ES-I3 (cell line): ENCODE results near the gene CS.
A peak's percentile ranks its signal among the peaks of the same experiment; 100 is the strongest.
"Not testable (repeated sequence)": the region's sequence is repeated elsewhere in the genome, so short reads cannot be mapped to it uniquely, and the experiment has no call there.

ENCODE experiments used
- H3K36me3 ChIP-seq: 2 replicates; pipeline ENCODE4 v1.6.1; 2013; ENCODE audit warnings: mild to moderate bottlenecking, low read length, control low read depth, moderate library complexity; ENCODE audit not compliant: insufficient read depth
- H3K4me1 ChIP-seq: 2 replicates; pipeline ENCODE4 v1.6.1; 2013; ENCODE audit warnings: mild to moderate bottlenecking, control low read depth, low read length; ENCODE audit not compliant: insufficient read depth
- H3K9ac ChIP-seq: 2 replicates; pipeline ENCODE4 v1.6.1; 2013; ENCODE audit warnings: low read depth, mild to moderate bottlenecking, low read length, moderate library complexity
- H3K9me3 ChIP-seq: 2 replicates; pipeline ENCODE4 v1.6.1; 2013; ENCODE audit warnings: mild to moderate bottlenecking, low read length, moderate library complexity; ENCODE audit not compliant: control insufficient read depth, insufficient read depth

The CS gene

DNA sequence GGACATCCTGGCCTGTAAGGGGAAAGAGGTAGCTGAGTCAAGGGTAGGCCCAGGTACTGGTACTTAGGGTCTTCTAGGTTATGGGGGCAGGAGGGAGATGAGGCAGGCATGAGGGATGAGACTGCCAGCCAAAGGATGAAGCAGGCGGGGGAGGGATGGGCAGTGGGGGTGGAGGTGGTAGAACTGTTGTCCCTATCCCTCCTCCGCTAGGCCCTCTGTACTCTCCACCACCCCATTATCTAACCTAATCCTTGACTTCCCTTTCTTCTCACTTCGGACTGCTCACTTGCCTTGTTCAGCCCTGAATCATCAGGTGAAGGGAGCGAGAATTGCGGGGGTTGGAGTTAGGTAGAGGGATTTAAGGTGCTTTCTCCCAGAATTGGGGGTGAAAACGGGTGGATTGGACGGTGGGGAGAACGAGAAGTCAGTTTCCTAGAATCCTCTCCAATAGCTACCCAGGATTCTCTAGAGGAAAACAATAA, 33.1 kb upstream of the CS start:
- H3K36me3 ChIP-seq, result no peaks in the 10 kb centered on the region
- H3K9me3 ChIP-seq, result no peaks in the 10 kb centered on the region
- peak overlapping the region; percentile 84 for H3K9ac ChIP-seq
- peaks cover 18% of the 10 kb centered on the region for H3K4me1 ChIP-seq

- no peaks in the 10 kb centered on the region for H3K36me3 ChIP-seq
- no peaks in the 10 kb centered on the region for H3K9me3 ChIP-seq
- H3K9ac ChIP-seq, result peak overlapping the region; percentile 84
- peaks cover 12% of the 10 kb centered on the region for H3K4me1 ChIP-seq
Observed at GRCh38 chr12:56332512-56333196, 32.5 kb upstream of the CS start.

- Histone ChIP-seq H3K36me3 (no peaks in the 10 kb centered on the region), H3K9ac (no peak overlapping the region), H3K9me3 (no peaks in the 10 kb centered on the region), H3K4me1 (peaks cover 4% of the 10 kb centered on the region)
Observed at GRCh38 chr12:56330936-56331490, 30.9 kb upstream of the CS start.

DNA sequence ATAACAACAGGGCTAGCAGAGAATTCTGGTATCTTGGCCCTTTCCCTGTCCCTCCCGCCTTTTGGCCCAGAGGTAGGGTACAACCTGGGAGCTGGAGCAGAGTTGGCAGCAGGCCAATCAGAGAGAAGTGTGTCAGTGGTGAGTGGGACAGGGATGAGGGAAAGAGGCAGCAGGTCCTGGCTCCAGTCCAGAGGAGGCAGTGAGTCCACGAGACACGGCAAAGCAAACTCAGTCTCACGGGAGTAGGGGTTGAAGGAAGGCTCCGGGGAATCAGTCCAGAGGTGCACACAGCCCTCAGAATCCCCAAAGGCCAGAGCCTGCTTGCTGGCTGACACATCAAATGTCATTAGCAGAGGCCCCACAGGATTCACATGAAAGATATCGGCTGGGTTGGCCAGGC, 26.4 kb upstream of the CS start:
- H3K36me3 ChIP-seq, result peaks cover 11% of the 10 kb centered on the region; the same call in 1 of the 2 replicates
- no peaks in the 10 kb centered on the region for H3K4me1 ChIP-seq
- no peak overlapping the region for H3K9ac ChIP-seq
- H3K9me3 ChIP-seq, result no peaks in the 10 kb centered on the region

DNA sequence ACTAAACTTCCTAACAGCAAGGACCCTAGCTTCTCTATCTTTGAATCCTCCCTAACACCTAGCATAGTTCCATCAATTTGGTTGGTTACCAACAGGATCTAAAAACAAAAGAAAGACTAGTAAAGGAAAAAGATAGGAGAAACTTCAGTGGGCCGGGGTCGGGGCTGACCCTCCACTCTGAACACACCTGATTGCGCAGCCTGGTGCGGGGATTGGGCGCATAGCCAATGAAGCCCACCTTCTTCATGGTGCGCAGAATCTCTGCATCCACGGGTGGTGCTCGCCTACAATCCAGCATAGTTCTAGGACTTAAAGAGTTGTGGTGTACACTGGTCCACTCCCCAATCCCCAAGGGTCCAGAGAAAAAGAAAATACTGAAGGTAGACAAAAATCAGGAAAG, 26.0 kb upstream of the CS start:
- H3K36me3 ChIP-seq, result peaks cover 11% of the 10 kb centered on the region; the same call in 1 of the 2 replicates
- H3K9ac ChIP-seq, result no peak overlapping the region
- no peaks in the 10 kb centered on the region for H3K9me3 ChIP-seq
- H3K4me1 ChIP-seq, result no peaks in the 10 kb centered on the region

GRCh38 chr12:56324206-56324605, 24.1 kb upstream of the CS start:
- H3K4me1 ChIP-seq, result no peaks in the 10 kb centered on the region
- no peaks in the 10 kb centered on the region for H3K9me3 ChIP-seq
- H3K9ac ChIP-seq, result no peak overlapping the region
- H3K36me3 ChIP-seq, result peaks cover 13% of the 10 kb centered on the region; the same call in 1 of the 2 replicates

DNA sequence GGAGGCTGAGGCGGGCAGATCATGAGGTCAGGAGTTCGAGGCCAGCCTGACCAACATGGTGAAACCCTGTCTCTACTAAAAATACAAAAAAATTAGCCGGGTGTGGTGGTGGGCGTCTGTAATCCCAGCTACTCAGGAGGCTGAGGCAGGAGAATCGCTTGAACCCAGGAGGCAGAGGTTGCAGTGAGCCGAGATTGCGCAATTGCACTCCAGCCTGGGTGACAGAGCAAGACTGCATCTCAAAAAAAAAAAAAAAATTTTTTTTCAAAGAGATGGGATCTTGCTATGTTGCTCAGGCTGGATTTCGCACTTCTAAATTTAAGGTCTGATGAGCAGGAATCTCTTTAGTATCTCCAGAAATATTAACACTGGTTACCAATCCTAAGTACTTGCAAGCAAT, 21.5 kb upstream of the CS start:
- H3K36me3 ChIP-seq, result peaks cover 17% of the 10 kb centered on the region; the same call in 1 of the 2 replicates
- H3K9me3 ChIP-seq, H3K4me1 ChIP-seq, H3K9ac ChIP-seq: not testable (repeated sequence)

- no peak overlapping the region for H3K9ac ChIP-seq
- peaks cover 17% of the 10 kb centered on the region; the same call in 1 of the 2 replicates for H3K36me3 ChIP-seq
Observed at GRCh38 chr12:56321027-56321426, 20.9 kb upstream of the CS start.

GRCh38 chr12:56317675-56318074, 17.5 kb upstream of the CS start:
- peaks cover 12% of the 10 kb centered on the region; the same call in 1 of the 2 replicates for H3K36me3 ChIP-seq

More at GRCh38 chr12:56321027-56321426, 20.9 kb upstream of the CS start:
- no peaks in the 10 kb centered on the region for H3K9me3 ChIP-seq
- H3K4me1 ChIP-seq, result no peaks in the 10 kb centered on the region

DNA sequence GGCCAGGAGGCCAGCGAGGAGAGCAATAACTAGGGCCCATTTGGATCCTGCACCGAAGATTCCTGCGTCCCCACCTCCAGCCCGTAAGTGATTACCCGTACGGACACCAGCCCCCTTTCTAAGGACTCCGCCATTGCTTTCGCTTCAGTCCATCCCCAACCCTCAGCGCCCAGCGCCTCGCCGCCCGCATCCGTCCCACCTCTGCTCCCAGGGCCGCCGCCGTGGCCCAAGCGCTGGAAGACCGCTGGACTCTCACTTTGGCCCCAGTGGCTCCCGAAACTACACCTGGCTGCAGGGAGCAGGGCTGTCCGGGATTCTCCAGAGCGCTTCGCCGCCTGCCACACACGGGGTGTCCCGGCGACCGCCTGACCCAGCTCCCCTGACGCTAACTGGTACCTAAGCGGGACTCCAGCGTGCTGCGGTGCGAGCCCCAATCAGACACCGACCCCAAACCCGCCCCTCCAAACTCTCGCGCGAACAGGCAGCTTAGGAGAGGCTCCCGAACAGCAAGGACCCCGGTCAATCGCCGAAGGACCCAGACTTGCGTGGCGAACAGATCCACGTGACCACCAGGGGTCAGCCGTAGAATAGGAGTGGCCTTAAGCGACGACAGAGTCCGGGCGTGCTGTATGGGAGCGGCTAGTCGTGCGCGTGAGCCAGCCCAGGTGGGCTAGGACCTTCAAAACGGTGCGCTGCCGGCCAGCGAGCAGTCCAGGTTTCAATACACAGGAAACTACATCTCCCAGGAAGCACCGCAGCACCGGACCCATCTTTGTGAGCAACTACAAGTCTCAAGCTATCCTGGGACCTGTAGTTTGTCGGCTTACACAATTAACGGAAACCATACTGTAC, 15.7 kb upstream of the CS start, which contains the start of gene CNPY2:
Gene CNPY2, minus strand, starts transcription at position 367 of the 852 bp plus-strand sequence. CDS start 771 bp downstream, outside the sequence.
- peaks cover 5% of the 10 kb centered on the region; the same call in 1 of the 2 replicates for H3K4me1 ChIP-seq
- H3K9ac ChIP-seq, result peak within 1 kb of the TSS; percentile 88
- H3K9me3 ChIP-seq, result no peaks in the 10 kb centered on the region
- H3K36me3 ChIP-seq, result peaks cover 17% of the 10 kb centered on the region; the same call in 1 of the 2 replicates

More at GRCh38 chr12:56317675-56318074, 17.5 kb upstream of the CS start:
- Histone ChIP-seq H3K4me1 (peaks cover 5% of the 10 kb centered on the region; the same call in 1 of the 2 replicates), H3K9me3 (no peaks in the 10 kb centered on the region), H3K9ac (no peak overlapping the region)

- Histone ChIP-seq H3K4me1 (peaks cover 5% of the 10 kb centered on the region; the same call in 1 of the 2 replicates), H3K9me3 (no peaks in the 10 kb centered on the region), H3K9ac (peak overlapping the region; percentile 88), H3K36me3 (peaks cover 23% of the 10 kb centered on the region; the same call in 1 of the 2 replicates)
Observed at GRCh38 chr12:56315249-56315621, 15.1 kb upstream of the CS start.

DNA sequence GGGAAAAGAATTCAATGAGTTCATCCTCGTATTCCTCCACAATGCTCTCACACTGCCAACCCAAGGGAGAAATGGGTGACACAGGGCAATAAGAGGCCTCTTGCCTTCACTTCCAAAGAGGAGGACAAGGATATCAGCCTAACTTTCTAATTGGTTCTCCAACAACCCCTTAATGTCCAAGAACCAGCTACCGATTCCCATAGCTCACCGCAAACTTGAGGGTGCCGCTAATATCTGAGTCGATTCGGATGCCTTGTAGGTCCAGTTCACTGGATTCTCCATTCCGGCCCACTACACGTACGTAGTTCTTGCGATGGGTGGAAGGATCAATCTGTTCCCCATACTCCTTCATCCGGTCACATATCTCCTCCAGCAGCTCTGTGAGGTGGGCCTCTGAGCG, 10.9 kb upstream of the CS start:
- Histone ChIP-seq H3K4me1 (peaks cover 5% of the 10 kb centered on the region; the same call in 1 of the 2 replicates), H3K9ac (no peak overlapping the region), H3K9me3 (no peaks in the 10 kb centered on the region), H3K36me3 (peaks cover 31% of the 10 kb centered on the region)

GRCh38 chr12:56308714-56309113, 8.6 kb upstream of the CS start:
- peaks cover 29% of the 10 kb centered on the region for H3K36me3 ChIP-seq
- no peaks in the 10 kb centered on the region for H3K9me3 ChIP-seq
- no peak overlapping the region for H3K9ac ChIP-seq
- H3K4me1 ChIP-seq, result no peaks in the 10 kb centered on the region

DNA sequence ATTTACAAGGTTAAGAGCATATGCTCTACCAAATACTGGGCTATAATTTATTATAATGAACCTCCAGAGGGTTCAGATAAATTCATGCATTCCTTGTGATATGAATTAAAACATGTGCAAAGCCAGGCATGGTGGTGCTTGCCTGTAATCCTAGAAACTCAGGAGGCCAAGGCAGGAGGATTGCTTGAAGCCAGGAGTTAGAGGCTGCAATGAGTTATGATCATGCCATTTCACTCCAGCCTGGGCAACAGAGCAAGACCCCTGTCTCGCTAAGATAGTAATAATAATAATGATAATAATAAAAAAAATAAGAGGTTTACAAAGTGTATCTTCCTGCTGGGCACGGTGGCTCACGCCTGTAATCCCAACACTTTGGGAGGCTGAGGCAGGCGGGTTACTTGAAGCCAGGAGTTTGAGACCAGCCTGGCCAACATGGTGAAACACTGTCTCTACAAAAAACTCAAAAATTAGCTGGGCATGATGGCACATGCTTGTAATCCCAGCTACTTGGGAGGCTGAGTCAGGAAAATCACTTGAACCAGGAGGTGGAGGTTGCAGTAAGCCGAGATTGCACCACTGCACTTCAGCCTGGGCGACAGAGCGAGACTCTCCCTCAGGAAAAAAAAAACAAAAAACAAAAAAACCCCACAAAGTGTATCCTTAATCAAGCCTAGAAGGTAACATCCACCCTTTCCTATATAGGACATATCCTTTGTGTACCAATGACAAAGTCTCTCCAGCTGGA, 7.3 kb upstream of the CS start:
- no peak overlapping the region for H3K9ac ChIP-seq
- H3K36me3 ChIP-seq, result peaks cover 29% of the 10 kb centered on the region
- no peaks in the 10 kb centered on the region for H3K4me1 ChIP-seq
- no peaks in the 10 kb centered on the region for H3K9me3 ChIP-seq
